ENCODE measurements around the gene ARHGAP21.

ARHGAP21 gene

GRCh38 chr10:24685958-24686540 is 37.6 kb downstream of the ARHGAP21 start:
- TF ChIP-seq, protein P1, sequence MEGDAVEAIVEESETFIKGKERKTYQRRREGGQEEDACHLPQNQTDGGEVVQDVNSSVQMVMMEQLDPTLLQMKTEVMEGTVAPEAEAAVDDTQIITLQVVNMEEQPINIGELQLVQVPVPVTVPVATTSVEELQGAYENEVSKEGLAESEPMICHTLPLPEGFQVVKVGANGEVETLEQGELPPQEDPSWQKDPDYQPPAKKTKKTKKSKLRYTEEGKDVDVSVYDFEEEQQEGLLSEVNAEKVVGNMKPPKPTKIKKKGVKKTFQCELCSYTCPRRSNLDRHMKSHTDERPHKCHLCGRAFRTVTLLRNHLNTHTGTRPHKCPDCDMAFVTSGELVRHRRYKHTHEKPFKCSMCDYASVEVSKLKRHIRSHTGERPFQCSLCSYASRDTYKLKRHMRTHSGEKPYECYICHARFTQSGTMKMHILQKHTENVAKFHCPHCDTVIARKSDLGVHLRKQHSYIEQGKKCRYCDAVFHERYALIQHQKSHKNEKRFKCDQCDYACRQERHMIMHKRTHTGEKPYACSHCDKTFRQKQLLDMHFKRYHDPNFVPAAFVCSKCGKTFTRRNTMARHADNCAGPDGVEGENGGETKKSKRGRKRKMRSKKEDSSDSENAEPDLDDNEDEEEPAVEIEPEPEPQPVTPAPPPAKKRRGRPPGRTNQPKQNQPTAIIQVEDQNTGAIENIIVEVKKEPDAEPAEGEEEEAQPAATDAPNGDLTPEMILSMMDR (IDR thresholded peaks at IDR 0.05; ENCODE audit: low read length, missing control alignments) = no peak
- peak; percentile 71 for DNase-seq (ENCODE audit: low read depth)
- H3K4me3 ChIP-seq (replicated peaks; ENCODE audit: low read depth, low read length) = no peak overlapping the region

DNA sequence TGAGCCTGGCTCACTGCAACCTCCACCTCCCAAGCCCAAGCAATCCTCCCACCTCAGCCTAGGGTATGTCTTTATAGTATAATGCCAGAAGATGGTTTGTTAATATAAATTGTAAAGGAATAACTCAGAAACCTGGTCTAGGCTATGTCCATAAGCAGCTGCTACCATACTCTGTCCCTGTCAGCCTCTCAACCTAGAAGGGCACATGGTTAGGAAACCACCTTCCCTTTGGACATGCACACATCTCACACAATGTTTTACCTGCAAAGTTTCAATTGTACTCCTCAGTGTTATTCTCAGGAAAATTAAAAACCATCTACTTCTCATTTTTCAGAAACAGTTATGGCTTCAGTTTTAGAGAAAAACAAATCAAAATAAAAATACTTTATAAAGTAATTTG is 40.1 kb downstream of the ARHGAP21 start:
- TF ChIP-seq, protein P1 (IDR thresholded peaks at IDR 0.05; ENCODE audit: low read length, missing control alignments) = no peak
- DNase-seq (ENCODE audit: low read depth) = no peak
- no peak overlapping the region for H3K4me3 ChIP-seq (replicated peaks; ENCODE audit: low read depth, low read length)

DNA sequence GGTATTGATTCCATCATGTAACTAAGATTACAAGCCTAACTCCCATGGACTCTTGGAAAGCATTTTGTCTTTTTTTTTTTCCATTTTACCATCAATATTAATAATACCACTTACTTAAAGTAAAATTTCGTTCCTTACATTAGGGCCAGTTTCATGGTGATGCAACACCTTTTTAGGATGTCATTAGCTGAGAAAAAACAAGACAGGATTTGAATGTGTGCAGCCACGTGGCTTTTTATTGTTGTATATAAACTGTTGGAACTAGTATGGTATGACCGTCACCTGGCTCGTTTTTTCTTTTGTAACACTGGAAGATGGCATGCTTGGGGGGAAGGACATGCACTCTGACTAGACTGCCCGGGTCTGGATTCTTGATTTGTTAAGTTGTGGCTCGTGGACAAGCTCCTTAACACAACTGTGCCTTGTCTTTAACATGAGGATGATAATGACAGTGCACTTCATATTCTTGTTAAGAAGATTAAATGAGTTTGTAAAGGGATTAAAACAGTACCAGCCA is 42.1 kb downstream of the ARHGAP21 start:
- DNase-seq (ENCODE audit: low read depth) = no peak
- TF ChIP-seq, protein P1 (IDR thresholded peaks at IDR 0.05; ENCODE audit: low read length, missing control alignments) = no peak
- H3K4me3 ChIP-seq (replicated peaks; ENCODE audit: low read depth, low read length) = no peak overlapping the region

- no peak overlapping the region for H3K4me3 ChIP-seq (replicated peaks; ENCODE audit: low read depth, low read length)
- TF ChIP-seq, protein P1 (IDR thresholded peaks at IDR 0.05; ENCODE audit: low read length, missing control alignments) = no peak
- DNase-seq (ENCODE audit: low read depth) = peak; percentile 54
These were observed 42.8 kb downstream of the ARHGAP21 start for GRCh38 chr10:24680647-24681524.

DNA sequence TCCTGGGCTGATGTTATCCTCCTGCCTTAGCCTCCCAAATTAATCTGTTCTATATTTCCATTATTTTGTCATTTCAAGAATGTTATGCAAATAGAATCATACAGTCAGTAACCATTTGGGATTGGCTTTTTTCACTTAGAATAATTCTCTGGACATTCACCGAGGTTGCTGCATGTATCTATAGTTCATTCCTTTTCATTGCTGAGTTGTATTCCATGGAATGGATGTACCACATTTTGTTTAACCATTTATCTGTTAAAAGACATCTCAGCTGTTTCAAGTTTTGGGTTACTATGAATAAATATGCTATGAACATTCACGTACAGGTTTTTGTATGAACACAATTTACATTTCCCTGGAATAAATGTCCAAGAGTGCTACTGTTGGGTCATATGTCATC is 44.9 kb downstream of the ARHGAP21 start:
- no peak for DNase-seq (ENCODE audit: low read depth)
- H3K4me3 ChIP-seq (replicated peaks; ENCODE audit: low read depth, low read length) = no peak overlapping the region
- TF ChIP-seq, protein P1 (IDR thresholded peaks at IDR 0.05; ENCODE audit: low read length, missing control alignments) = no peak

GRCh38 chr10:24674892-24675632 is 48.6 kb downstream of the ARHGAP21 start:
- TF ChIP-seq, protein P1 (IDR thresholded peaks at IDR 0.05; ENCODE audit: low read length, missing control alignments) = no peak

More at GRCh38 chr10:24674892-24675632, 48.6 kb downstream of the ARHGAP21 start:
- no peak overlapping the region for H3K4me3 ChIP-seq (replicated peaks; ENCODE audit: low read depth, low read length)
- DNase-seq (ENCODE audit: low read depth) = no peak
